Prostate gland (tissue), 2 donors: Measurements from ENCODE around the gene OSCAR.

Experiments
- POLR2A ChIP-seq: fragments of 450-650 bp; IDR thresholded peaks from one replicate; pipeline ENCODE4 v1.6.1; 2016; ENCODE audit warnings: antibody characterized with exemption, mild to moderate bottlenecking
- POLR2AphosphoS5 ChIP-seq: sonication (generic); formaldehyde crosslinking; IDR thresholded peaks from one replicate; pipeline ENCODE4 v1.6.1; 2017; ENCODE audit warnings: antibody characterized with exemption
- TF ChIP-seq, protein P1 (sequence below), 4 experiments: fragments of 200-600 bp in 2 of 4; fragments of 450-650 bp in 2 of 4; sonication (generic) in 2 of 4; IDR thresholded peaks; 1 replicate in 3 of 4; 2 replicates in 1 of 4; pipeline ENCODE4 v1.5.1; 2016 to 2019; ENCODE audit warnings: antibody characterized with exemption in 4 of 4, mild to moderate bottlenecking in 2 of 4, moderate library complexity in 2 of 4

- TF ChIP-seq, protein P1, sequence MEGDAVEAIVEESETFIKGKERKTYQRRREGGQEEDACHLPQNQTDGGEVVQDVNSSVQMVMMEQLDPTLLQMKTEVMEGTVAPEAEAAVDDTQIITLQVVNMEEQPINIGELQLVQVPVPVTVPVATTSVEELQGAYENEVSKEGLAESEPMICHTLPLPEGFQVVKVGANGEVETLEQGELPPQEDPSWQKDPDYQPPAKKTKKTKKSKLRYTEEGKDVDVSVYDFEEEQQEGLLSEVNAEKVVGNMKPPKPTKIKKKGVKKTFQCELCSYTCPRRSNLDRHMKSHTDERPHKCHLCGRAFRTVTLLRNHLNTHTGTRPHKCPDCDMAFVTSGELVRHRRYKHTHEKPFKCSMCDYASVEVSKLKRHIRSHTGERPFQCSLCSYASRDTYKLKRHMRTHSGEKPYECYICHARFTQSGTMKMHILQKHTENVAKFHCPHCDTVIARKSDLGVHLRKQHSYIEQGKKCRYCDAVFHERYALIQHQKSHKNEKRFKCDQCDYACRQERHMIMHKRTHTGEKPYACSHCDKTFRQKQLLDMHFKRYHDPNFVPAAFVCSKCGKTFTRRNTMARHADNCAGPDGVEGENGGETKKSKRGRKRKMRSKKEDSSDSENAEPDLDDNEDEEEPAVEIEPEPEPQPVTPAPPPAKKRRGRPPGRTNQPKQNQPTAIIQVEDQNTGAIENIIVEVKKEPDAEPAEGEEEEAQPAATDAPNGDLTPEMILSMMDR (IDR thresholded peaks at IDR 0.05): no peak
- no peak for TF ChIP-seq POLR2A
- no peak for TF ChIP-seq POLR2AphosphoS5
Observed at GRCh38 chr19:54099190-54099902, 1.3 kb downstream of the OSCAR start.
